Nephron (organoid): Measurements from ENCODE around the gene KIAA0319L.
"Not testable (repeated sequence)": the region's sequence is repeated elsewhere in the genome, so short reads cannot be mapped to it uniquely, and the experiment has no call there.

ENCODE experiments used
- H3K27ac Mint-ChIP-seq, 3 experiments: 2 replicates each; pipeline ENCODE4 v1.8.0; 2020; ENCODE audit warnings: mixed read lengths in 3 of 3, mild to moderate bottlenecking in 2 of 3, moderate library complexity in 1 of 3
- H3K27me3 Mint-ChIP-seq: 2 replicates; pipeline ENCODE4 v1.8.0; 2021; ENCODE audit warnings: low read depth, mild to moderate bottlenecking, moderate library complexity, mixed read lengths
- H3K36me3 Mint-ChIP-seq: 2 replicates; pipeline ENCODE4 v1.8.0; 2020; ENCODE audit warnings: low read depth, mixed read lengths
- H3K4me1 Mint-ChIP-seq: 2 replicates; pipeline ENCODE4 v1.8.0; 2020; ENCODE audit warnings: mixed read lengths
- H3K4me3 Mint-ChIP-seq, 3 experiments: 2 replicates each; pipeline ENCODE4 v1.8.0; 2020; ENCODE audit warnings: mild to moderate bottlenecking in 3 of 3, mixed read lengths in 3 of 3, moderate library complexity in 2 of 3
- H3K9me3 Mint-ChIP-seq: 2 replicates; pipeline ENCODE4 v1.8.0; 2020; ENCODE audit warnings: mixed read lengths
- CTCF ChIP-seq, 3 experiments: fragments of 200-600 bp; sonication (generic); IDR thresholded peaks; one replicate each; pipeline ENCODE4 v1.5.0; 2021; ENCODE audit warnings: antibody characterized with exemption in 3 of 3; ENCODE audit not compliant: unreplicated experiment in 3 of 3

Gene KIAA0319L

GRCh38 chr1:35466120-35466519, 91.1 kb downstream of the KIAA0319L start:
- peaks cover 83% of the 10 kb centered on the region for H3K36me3 Mint-ChIP-seq
- peaks cover 16% of the 10 kb centered on the region for H3K9me3 Mint-ChIP-seq
- no peak for TF ChIP-seq CTCF (IDR thresholded peaks at IDR 0.05; ENCODE audit: unreplicated experiment in 3 of 3)
- H3K4me1 Mint-ChIP-seq, result no peaks in the 10 kb centered on the region
- H3K4me3 Mint-ChIP-seq, result no peak overlapping the region
- H3K27ac Mint-ChIP-seq, result no peak overlapping the region
- no peaks in the 10 kb centered on the region for H3K27me3 Mint-ChIP-seq

GRCh38 chr1:35463749-35464148, 93.5 kb downstream of the KIAA0319L start:
- peaks cover 86% of the 10 kb centered on the region for H3K36me3 Mint-ChIP-seq
- not testable (repeated sequence) for H3K4me1 Mint-ChIP-seq, H3K27me3 Mint-ChIP-seq, H3K4me3 Mint-ChIP-seq, H3K27ac Mint-ChIP-seq
- H3K9me3 Mint-ChIP-seq, result peaks cover 16% of the 10 kb centered on the region

- Mint-ChIP-seq H3K27ac (no peak overlapping the region), H3K4me3 (no peak overlapping the region), H3K4me1 (no peaks in the 10 kb centered on the region), H3K9me3 (peaks cover 16% of the 10 kb centered on the region), H3K27me3 (no peaks in the 10 kb centered on the region), H3K36me3 (peaks cover 81% of the 10 kb centered on the region)
- TF ChIP-seq CTCF (IDR thresholded peaks at IDR 0.05; ENCODE audit: unreplicated experiment in 3 of 3), result no peak
Observed at GRCh38 chr1:35463232-35463631, 94.0 kb downstream of the KIAA0319L start.

- Mint-ChIP-seq H3K27ac (no peak overlapping the region), H3K4me3 (no peak overlapping the region), H3K27me3 (no peaks in the 10 kb centered on the region), H3K4me1 (no peaks in the 10 kb centered on the region), H3K36me3 (peaks cover 78% of the 10 kb centered on the region), H3K9me3 (peaks cover 16% of the 10 kb centered on the region)
- no peak for TF ChIP-seq CTCF (IDR thresholded peaks at IDR 0.05; ENCODE audit: unreplicated experiment in 3 of 3)
Observed at GRCh38 chr1:35461966-35462651, 95.1 kb downstream of the KIAA0319L start.

- Mint-ChIP-seq H3K36me3 (peaks cover 70% of the 10 kb centered on the region), H3K4me3 (no peak overlapping the region), H3K27me3 (no peaks in the 10 kb centered on the region), H3K27ac (no peak overlapping the region), H3K4me1 (no peaks in the 10 kb centered on the region), H3K9me3 (peaks cover 12% of the 10 kb centered on the region)
- no peak for TF ChIP-seq CTCF (IDR thresholded peaks at IDR 0.05; ENCODE audit: unreplicated experiment in 3 of 3)
Observed at GRCh38 chr1:35460796-35461195, 96.4 kb downstream of the KIAA0319L start.

GRCh38 chr1:35454616-35455015, 102.6 kb downstream of the KIAA0319L start:
- no peaks in the 10 kb centered on the region for H3K9me3 Mint-ChIP-seq
- H3K27me3 Mint-ChIP-seq, result no peaks in the 10 kb centered on the region
- H3K27ac Mint-ChIP-seq, result no peak overlapping the region
- peaks cover 24% of the 10 kb centered on the region for H3K4me1 Mint-ChIP-seq
- TF ChIP-seq CTCF (IDR thresholded peaks at IDR 0.05; ENCODE audit: unreplicated experiment in 3 of 3), result no peak
- H3K4me3 Mint-ChIP-seq, result no peak overlapping the region
- H3K36me3 Mint-ChIP-seq, result peaks cover 30% of the 10 kb centered on the region
